Stimulated activated CD8-positive, alpha-beta memory T cell treated with anti-CD3 and anti-CD28 coated beads, Interleukin-7, amount 100 ng/mL, for 4 hours (primary cell): ENCODE measurements around the gene EGLN3.
"Not testable (repeated sequence)": the region's sequence is repeated elsewhere in the genome, so short reads cannot be mapped to it uniquely, and the experiment has no call there.

ENCODE experiments used
- DNase-seq, 2 donors: peaks; one replicate each; pipeline ENCODE4 v3.0.0-alpha.2; 2020; ENCODE audit warnings: low read depth in 2 of 2

The EGLN3 gene

GRCh38 chr14:33938131-33938949 lies 12.5 kb downstream of the EGLN3 start:
- no peak for DNase-seq

GRCh38 chr14:33936391-33936790 lies 14.5 kb downstream of the EGLN3 start:
- no peak for DNase-seq

- no peak for DNase-seq
These were observed 15.9 kb downstream of the EGLN3 start for GRCh38 chr14:33934938-33935337.

- no peak for DNase-seq
These were observed 16.7 kb downstream of the EGLN3 start for GRCh38 chr14:33934043-33934750.

GRCh38 chr14:33933386-33933933 lies 17.4 kb downstream of the EGLN3 start:
- no peak for DNase-seq

- no peak for DNase-seq
These were observed 18.1 kb downstream of the EGLN3 start for GRCh38 chr14:33932576-33933345.

GRCh38 chr14:33932033-33932432 lies 18.8 kb downstream of the EGLN3 start:
- no peak for DNase-seq

GRCh38 chr14:33931461-33931860 lies 19.4 kb downstream of the EGLN3 start:
- DNase-seq: no peak

- DNase-seq: no peak
These were observed 20.4 kb downstream of the EGLN3 start for GRCh38 chr14:33930439-33930838.

- DNase-seq: no peak
These were observed 21.0 kb downstream of the EGLN3 start for GRCh38 chr14:33929799-33930408.

- no peak for DNase-seq
These were observed 22.0 kb downstream of the EGLN3 start for GRCh38 chr14:33928895-33929294.

GRCh38 chr14:33927944-33928343 lies 22.9 kb downstream of the EGLN3 start:
- no peak for DNase-seq

- not testable (repeated sequence) for DNase-seq
These were observed 23.9 kb downstream of the EGLN3 start for GRCh38 chr14:33926967-33927366.

- DNase-seq: no peak
These were observed 24.9 kb downstream of the EGLN3 start for GRCh38 chr14:33925946-33926345.

- DNase-seq: no peak
These were observed 25.6 kb downstream of the EGLN3 start for GRCh38 chr14:33925235-33925634.

GRCh38 chr14:33924566-33925100 lies 26.2 kb downstream of the EGLN3 start:
- DNase-seq: no peak

GRCh38 chr14:33922125-33922524 lies 28.7 kb downstream of the EGLN3 start:
- no peak for DNase-seq

GRCh38 chr14:33918256-33918655 lies 32.6 kb downstream of the EGLN3 start:
- no peak for DNase-seq

- DNase-seq: no peak
These were observed 33.2 kb downstream of the EGLN3 start for GRCh38 chr14:33917661-33918060.

- no peak for DNase-seq
These were observed 34.0 kb downstream of the EGLN3 start for GRCh38 chr14:33916663-33917565.
